Ovary (tissue), 9 donors: ENCODE measurements around the gene COMMD3. TPM values are rescaled to one million over a fixed set of nuclear protein-coding genes. Genes with fewer than 3 reads are reported as not detected.

Source experiments
- DNase-seq, 5 donors: peaks; one replicate each; pipeline ENCODE4 v3.0.0-alpha.2; 2019 to 2020
- H3K27ac ChIP-seq, 2 donors: fragments of 200-600 bp; one replicate each; pipeline versions ENCODE4 v1.5.1 to v1.8.0; 2019 to 2022
- H3K27me3 ChIP-seq: fragments of 200-600 bp; one replicate; pipeline ENCODE4 v1.8.0; 2022
- H3K36me3 ChIP-seq: fragments of 200-600 bp; sonication (generic); one replicate; pipeline ENCODE4 v1.5.1; 2019
- H3K4me1 ChIP-seq: one replicate; pipeline ENCODE4 v1.8.1; 2013; ENCODE audit warnings: mild to moderate bottlenecking, moderate library complexity; ENCODE audit not compliant: insufficient read depth
- H3K4me3 ChIP-seq: fragments of 200-600 bp; sonication (generic); one replicate; pipeline ENCODE4 v1.5.1; 2017
- H3K9me3 ChIP-seq, 2 donors: fragments of 200-600 bp in 1 of 2; sonication (generic) in 1 of 2; one replicate each; pipeline versions ENCODE4 v1.5.1 to v1.8.1; 2013 to 2019; ENCODE audit warnings: mild to moderate bottlenecking in 1 of 2, moderate library complexity in 1 of 2
- CTCF ChIP-seq, 3 donors: fragments of 450-650 bp in 2 of 3; fragments of 200-600 bp in 1 of 3; IDR thresholded peaks; one replicate each; pipeline versions ENCODE4 v1.5.1 to v1.8.0; 2016 to 2022; ENCODE audit warnings: antibody characterized with exemption in 3 of 3, mild to moderate bottlenecking in 1 of 3
- EP300 ChIP-seq: sonication (generic); formaldehyde crosslinking; IDR thresholded peaks from one replicate; pipeline ENCODE4 v1.6.1; 2017; ENCODE audit warnings: antibody characterized with exemption
- POLR2A ChIP-seq: fragments of 450-650 bp; IDR thresholded peaks from one replicate; pipeline ENCODE4 v1.6.1; 2017; ENCODE audit warnings: antibody characterized with exemption, mild to moderate bottlenecking, moderate library complexity
- WGBS, 3 donors: extraction: QIAGEN DNeasy Blood & Tissue Kit in 1 of 3; methylation state at CpG; one replicate each; pipeline versions ENCODE4 v1.1.5 to v1.1.7; 2013 to 2017; 5-methylcytosine and 5-hydroxymethylcytosine counted together
- intact Hi-C, 4 donors: fragments of 100-400 bp; cut with DNase I; formaldehyde crosslinking; loops; one replicate each; pipeline versions ENCODE4 v1.11.0 to v1.15.1; 2022 to 2023
- polyA plus RNA-seq, 2 donors: library from polyadenylated mRNA; stranded (reverse); fragments of 200-250 nt in 1 of 2; fragments of 350-450 nt in 1 of 2; fragmentation: Illumina TruSeq in 1 of 2; extraction: RNeasy Lipid Tissue Mini Kit (QIAGEN cat#74804) in 1 of 2; gene quantifications; one replicate each; pipeline ENCODE4 v1.2.3, GENCODE V29; 2013 to 2014
- small RNA-seq: library from RNA; depleted of rRNA; stranded (forward); fragments of <200 nt; gene quantifications from one replicate; pipeline ENCODE3, GENCODE V24; 2016
- total RNA-seq, 7 donors: library from RNA; depleted of rRNA in 2 of 7; stranded (reverse); fragments of >200 nt in 2 of 7; fragmentation: NEBNext Ultra II Directional in 3 of 7; extraction: Animal tissue kit (Norgen Biotek cat#: 25700) in 3 of 7; gene quantifications; one replicate each; pipeline versions ENCODE4 v1.1.0 to v1.2.4, GENCODE V29; 2016 to 2023
- donor health status: DM: no; HTN: no; CAD: no; lungs with moderate emphysema.
- donor health status: DM: no; HTN: no; CAD: no.
- donor health status: Bipolar disorder and iron deficiency.
- donor health status: DM: yes; HTN: yes; CAD: no.
- donor health status: DM: no; HTN: no; CAD: no.
- donor health status: DM: yes; HTN: yes; CAD: no.

The COMMD3 gene
- total and polyA plus RNA-seq, 9 donors, result 18.8 to 54.5 (median 39.7) TPM

- no peak for TF ChIP-seq EP300
- no peak for TF ChIP-seq CTCF (IDR thresholded peaks at IDR 0.05)
- TF ChIP-seq POLR2A, result no peak
- Histone ChIP-seq H3K4me1 (no peaks in the 10 kb centered on the region), H3K9me3 (no peaks in the 10 kb centered on the region), H3K27ac (no peak overlapping the region), H3K27me3 (no peaks in the 10 kb centered on the region), H3K36me3 (no peaks in the 10 kb centered on the region), H3K4me3 (no peak overlapping the region)
- 91 to 93% (median 92%) methylated on average over 5 of the region's 5 CpGs for WGBS, 3 donors
- intact Hi-C loops, result no loop called here
- no peak for DNase-seq
These were observed 53.4 kb downstream of the COMMD3 start for GRCh38 chr10:22369434-22370072.

Small RNAs within 50 kb of the gene (small RNA-seq; reads per million reads assigned to genes)
- gene AL158211.3, result not detected

Other genes with a start within 250 kb of the COMMD3 start
- gene EBLN1, start 98.4 kb upstream of the COMMD3 start, total RNA-seq, result not detected
- gene EBLN1, start 98.4 kb upstream of the COMMD3 start, polyA plus RNA-seq, result not detected
- 10 to 100 TPM; 18.7 to 53.8 (median 39.6) TPM for gene BMI1, start 4.7 kb downstream of the COMMD3 start, total RNA-seq
- 10 to 100 TPM; 25.3 to 63.3 TPM for gene BMI1, start 4.7 kb downstream of the COMMD3 start, polyA plus RNA-seq
- gene SPAG6, start 29.1 kb downstream of the COMMD3 start, total RNA-seq, result 10 to 100 TPM in 1 of 7 donors, 1 to 10 TPM in 1, under 1 TPM in 3, not detected in 2; 0.50 to 22.1 (median 0.95) TPM
- under 1 TPM; 0.04 to 0.23 TPM for gene SPAG6, start 29.1 kb downstream of the COMMD3 start, polyA plus RNA-seq